ENCODE data around the gene NR1H3.

Gene NR1H3

DNA sequence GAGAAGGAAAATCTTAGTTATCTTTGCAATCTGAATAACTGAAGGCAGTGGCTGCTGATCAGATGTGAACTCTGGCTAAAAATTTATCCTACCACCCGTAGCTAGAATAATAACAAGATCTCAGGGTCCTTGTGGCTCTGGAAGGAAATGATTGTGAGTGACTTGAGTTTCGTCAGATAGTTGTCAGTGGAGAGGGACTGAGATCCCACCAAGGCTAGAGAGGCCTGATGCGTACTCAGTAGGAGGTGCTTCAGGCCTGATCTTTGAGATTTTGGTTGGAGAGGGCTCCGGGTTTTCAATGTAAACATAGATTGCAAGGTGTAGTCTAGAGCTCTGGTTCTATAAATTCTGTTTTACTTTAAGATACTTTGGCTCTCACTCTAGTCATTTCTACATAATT lies 13.5 kb downstream of the NR1H3 start:
- Histone ChIP-seq H4K5ac (ENCODE audit: low read length) (no peak overlapping the region), H3K4ac (ENCODE audit: low read depth, low read length) (no peak overlapping the region), H3K18ac (ENCODE audit: low read length) (no peak overlapping the region), H3K27me3 (ENCODE audit: insufficient read depth, low read length, poor library complexity) (no peaks in the 10 kb centered on the region), H3K4me1 (ENCODE audit: control insufficient read depth, low read depth, low read length) (peaks cover 11% of the 10 kb centered on the region), H3K9ac (ENCODE audit: low read length) (no peak overlapping the region), H3K27ac (ENCODE audit: low read depth, low read length) (no peak overlapping the region), H3K79me2 (ENCODE audit: control insufficient read depth, insufficient read depth, low read length) (peaks cover 12% of the 10 kb centered on the region), H2BK15ac (replicated peaks; ENCODE audit: low read depth) (no peak overlapping the region), H4K8ac (ENCODE audit: low read depth, low read length) (no peak overlapping the region), H2BK120ac (ENCODE audit: low read depth, low read length) (no peak overlapping the region), H3K79me1 (ENCODE audit: low read length) (peaks cover 12% of the 10 kb centered on the region), H2AK5ac (ENCODE audit: low read length) (no peak overlapping the region), H3K36me3 (ENCODE audit: control insufficient read depth, insufficient read depth, low read length) (peaks cover 2% of the 10 kb centered on the region), H3K56ac (ENCODE audit: low read length) (no peak overlapping the region), H3K4me2 (ENCODE audit: low read length) (no peak overlapping the region), H3K23ac (ENCODE audit: low read length) (no peak overlapping the region), H2BK5ac (ENCODE audit: low read length) (no peak overlapping the region), H3K4me3 (ENCODE audit: low read length) (no peak overlapping the region)
- no CpG with 5 or more reads among the region's 4 CpGs for WGBS (ENCODE audit: extremely low coverage, insufficient coverage, low lambda C conversion rate)
- peak; percentile 12 for DNase-seq

GRCh38 chr11:47271961-47272661 lies 14.3 kb downstream of the NR1H3 start:
- H2AK5ac ChIP-seq (ENCODE audit: low read length): no peak overlapping the region
- H3K27ac ChIP-seq (ENCODE audit: low read depth, low read length): no peak overlapping the region
- peaks cover 12% of the 10 kb centered on the region for H3K79me1 ChIP-seq (ENCODE audit: low read length)
- H3K9ac ChIP-seq (ENCODE audit: low read length): no peak overlapping the region
- no peak overlapping the region for H2BK15ac ChIP-seq (replicated peaks; ENCODE audit: low read depth)
- no peak overlapping the region for H2BK5ac ChIP-seq (ENCODE audit: low read length)
- H3K18ac ChIP-seq (ENCODE audit: low read length): no peak overlapping the region
- H4K8ac ChIP-seq (ENCODE audit: low read depth, low read length): no peak overlapping the region
- no peaks in the 10 kb centered on the region for H3K27me3 ChIP-seq (ENCODE audit: insufficient read depth, low read length, poor library complexity)
- no peak overlapping the region for H4K5ac ChIP-seq (ENCODE audit: low read length)
- peaks cover 12% of the 10 kb centered on the region for H3K79me2 ChIP-seq (ENCODE audit: control insufficient read depth, insufficient read depth, low read length)
- DNase-seq: peak; percentile 30
- no peak overlapping the region for H3K23ac ChIP-seq (ENCODE audit: low read length)
- H2BK120ac ChIP-seq (ENCODE audit: low read depth, low read length): no peak overlapping the region
- H3K56ac ChIP-seq (ENCODE audit: low read length): no peak overlapping the region
- no peak overlapping the region for H3K4me3 ChIP-seq (ENCODE audit: low read length)
- no peak overlapping the region for H3K4ac ChIP-seq (ENCODE audit: low read depth, low read length)
- peaks cover 11% of the 10 kb centered on the region for H3K4me1 ChIP-seq (ENCODE audit: control insufficient read depth, low read depth, low read length)
- WGBS (ENCODE audit: extremely low coverage, insufficient coverage, low lambda C conversion rate): no CpG with 5 or more reads among the region's 11 CpGs
- no peak overlapping the region for H3K4me2 ChIP-seq (ENCODE audit: low read length)
- H3K36me3 ChIP-seq (ENCODE audit: control insufficient read depth, insufficient read depth, low read length): peaks cover 2% of the 10 kb centered on the region

- H3K23ac ChIP-seq (ENCODE audit: low read length): no peak overlapping the region
- no peak overlapping the region for H2BK15ac ChIP-seq (replicated peaks; ENCODE audit: low read depth)
- H2BK5ac ChIP-seq (ENCODE audit: low read length): no peak overlapping the region
- H4K5ac ChIP-seq (ENCODE audit: low read length): no peak overlapping the region
- no peak overlapping the region for H3K4me2 ChIP-seq (ENCODE audit: low read length)
- H3K27ac ChIP-seq (ENCODE audit: low read depth, low read length): no peak overlapping the region
- no peak overlapping the region for H3K56ac ChIP-seq (ENCODE audit: low read length)
- no peak overlapping the region for H2BK120ac ChIP-seq (ENCODE audit: low read depth, low read length)
- H3K4me3 ChIP-seq (ENCODE audit: low read length): no peak overlapping the region
- H3K18ac ChIP-seq (ENCODE audit: low read length): no peak overlapping the region
- H3K27me3 ChIP-seq (ENCODE audit: insufficient read depth, low read length, poor library complexity): no peaks in the 10 kb centered on the region
- H2AK5ac ChIP-seq (ENCODE audit: low read length): no peak overlapping the region
- no CpG with 5 or more reads among the region's 1 CpG for WGBS (ENCODE audit: extremely low coverage, insufficient coverage, low lambda C conversion rate)
- no peak overlapping the region for H4K8ac ChIP-seq (ENCODE audit: low read depth, low read length)
- peaks cover 12% of the 10 kb centered on the region for H3K79me1 ChIP-seq (ENCODE audit: low read length)
- H3K36me3 ChIP-seq (ENCODE audit: control insufficient read depth, insufficient read depth, low read length): peaks cover 2% of the 10 kb centered on the region
- no peak for DNase-seq
- H3K4me1 ChIP-seq (ENCODE audit: control insufficient read depth, low read depth, low read length): peaks cover 11% of the 10 kb centered on the region
- no peak overlapping the region for H3K4ac ChIP-seq (ENCODE audit: low read depth, low read length)
- H3K9ac ChIP-seq (ENCODE audit: low read length): no peak overlapping the region
- H3K79me2 ChIP-seq (ENCODE audit: control insufficient read depth, insufficient read depth, low read length): peaks cover 12% of the 10 kb centered on the region
These were observed 14.9 kb downstream of the NR1H3 start for GRCh38 chr11:47272706-47273105.

DNA sequence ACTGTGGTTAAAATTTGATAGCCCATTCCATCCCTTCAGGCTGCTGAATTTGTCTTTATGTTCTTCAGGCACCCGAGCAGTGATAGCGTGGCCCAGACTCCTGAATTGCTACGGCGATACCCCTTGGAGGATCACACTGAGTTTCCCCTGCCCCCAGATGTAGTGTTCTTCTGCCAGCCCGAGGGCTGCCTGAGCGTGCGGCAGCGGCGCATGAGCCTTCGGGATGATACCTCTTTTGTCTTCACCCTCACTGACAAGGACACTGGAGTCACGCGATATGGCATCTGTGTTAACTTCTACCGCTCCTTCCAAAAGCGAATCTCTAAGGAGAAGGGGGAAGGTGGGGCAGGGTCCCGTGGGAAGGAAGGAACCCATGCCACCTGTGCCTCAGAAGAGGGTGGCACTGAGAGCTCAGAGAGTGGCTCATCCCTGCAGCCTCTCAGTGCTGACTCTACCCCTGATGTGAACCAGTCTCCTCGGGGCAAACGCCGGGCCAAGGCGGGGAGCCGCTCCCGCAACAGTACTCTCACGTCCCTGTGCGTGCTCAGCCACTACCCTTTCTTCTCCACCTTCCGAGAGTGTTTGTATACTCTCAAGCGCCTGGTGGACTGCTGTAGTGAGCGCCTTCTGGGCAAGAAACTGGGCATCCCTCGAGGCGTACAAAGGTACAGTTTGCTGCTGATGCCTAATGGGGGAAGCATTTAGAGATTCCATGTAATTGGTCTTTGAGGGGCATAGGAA lies 16.9 kb downstream of the NR1H3 start:
- H3K4me2 ChIP-seq (ENCODE audit: low read length): no peak overlapping the region
- no peak overlapping the region for H4K5ac ChIP-seq (ENCODE audit: low read length)
- no peak overlapping the region for H2BK120ac ChIP-seq (ENCODE audit: low read depth, low read length)
- no peak overlapping the region for H2BK15ac ChIP-seq (replicated peaks; ENCODE audit: low read depth)
- H3K4me3 ChIP-seq (ENCODE audit: low read length): no peak overlapping the region
- H3K4me1 ChIP-seq (ENCODE audit: control insufficient read depth, low read depth, low read length): peaks cover 3% of the 10 kb centered on the region
- no peak overlapping the region for H3K56ac ChIP-seq (ENCODE audit: low read length)
- H3K9ac ChIP-seq (ENCODE audit: low read length): no peak overlapping the region
- no peak overlapping the region for H3K18ac ChIP-seq (ENCODE audit: low read length)
- peaks cover 12% of the 10 kb centered on the region for H3K79me1 ChIP-seq (ENCODE audit: low read length)
- no peak overlapping the region for H2BK5ac ChIP-seq (ENCODE audit: low read length)
- H3K27ac ChIP-seq (ENCODE audit: low read depth, low read length): no peak overlapping the region
- H2AK5ac ChIP-seq (ENCODE audit: low read length): no peak overlapping the region
- peaks cover 12% of the 10 kb centered on the region for H3K79me2 ChIP-seq (ENCODE audit: control insufficient read depth, insufficient read depth, low read length)
- H3K4ac ChIP-seq (ENCODE audit: low read depth, low read length): no peak overlapping the region
- peaks cover 2% of the 10 kb centered on the region for H3K36me3 ChIP-seq (ENCODE audit: control insufficient read depth, insufficient read depth, low read length)
- no peak overlapping the region for H4K8ac ChIP-seq (ENCODE audit: low read depth, low read length)
- no peak for DNase-seq
- no peak overlapping the region for H3K23ac ChIP-seq (ENCODE audit: low read length)
- H3K27me3 ChIP-seq (ENCODE audit: insufficient read depth, low read length, poor library complexity): no peaks in the 10 kb centered on the region
- WGBS (ENCODE audit: extremely low coverage, insufficient coverage, low lambda C conversion rate): no CpG with 5 or more reads among the region's 28 CpGs

DNA sequence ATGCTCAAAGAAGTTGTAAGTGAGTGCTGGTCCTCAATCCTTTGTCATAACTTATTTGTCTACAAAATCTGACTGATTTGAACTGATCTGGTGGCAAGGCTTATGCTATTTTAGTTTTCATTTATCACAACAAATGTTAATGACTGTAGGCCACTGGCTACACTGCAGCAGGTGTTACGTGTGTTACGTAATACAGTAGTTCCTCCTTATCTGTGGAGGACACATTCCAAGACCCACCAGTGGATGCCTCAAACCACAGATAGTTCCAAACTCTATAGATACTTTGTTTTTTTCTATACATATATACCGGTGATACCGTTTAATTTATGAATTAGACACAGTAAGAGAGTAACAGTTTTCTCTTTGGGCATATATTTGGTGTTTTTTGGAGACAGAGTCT lies 19.1 kb downstream of the NR1H3 start:
- H3K9ac ChIP-seq (ENCODE audit: low read length): no peak overlapping the region
- H3K79me2 ChIP-seq (ENCODE audit: control insufficient read depth, insufficient read depth, low read length): peaks cover 5% of the 10 kb centered on the region
- no peak overlapping the region for H3K27ac ChIP-seq (ENCODE audit: low read depth, low read length)
- no CpG with 5 or more reads among the region's 4 CpGs for WGBS (ENCODE audit: extremely low coverage, insufficient coverage, low lambda C conversion rate)
- H3K4me3 ChIP-seq (ENCODE audit: low read length): no peak overlapping the region
- H3K27me3 ChIP-seq (ENCODE audit: insufficient read depth, low read length, poor library complexity): no peaks in the 10 kb centered on the region
- H4K8ac ChIP-seq (ENCODE audit: low read depth, low read length): no peak overlapping the region
- peaks cover 9% of the 10 kb centered on the region for H3K79me1 ChIP-seq (ENCODE audit: low read length)
- H3K56ac ChIP-seq (ENCODE audit: low read length): no peak overlapping the region
- H3K36me3 ChIP-seq (ENCODE audit: control insufficient read depth, insufficient read depth, low read length): peaks cover 2% of the 10 kb centered on the region
- H3K23ac ChIP-seq (ENCODE audit: low read length): no peak overlapping the region
- H2BK120ac ChIP-seq (ENCODE audit: low read depth, low read length): no peak overlapping the region
- DNase-seq: no peak
- H2BK5ac ChIP-seq (ENCODE audit: low read length): no peak overlapping the region
- no peaks in the 10 kb centered on the region for H3K4me1 ChIP-seq (ENCODE audit: control insufficient read depth, low read depth, low read length)
- H3K18ac ChIP-seq (ENCODE audit: low read length): no peak overlapping the region
- H3K4ac ChIP-seq (ENCODE audit: low read depth, low read length): no peak overlapping the region
- H2AK5ac ChIP-seq (ENCODE audit: low read length): no peak overlapping the region
- H3K4me2 ChIP-seq (ENCODE audit: low read length): no peak overlapping the region
- no peak overlapping the region for H2BK15ac ChIP-seq (replicated peaks; ENCODE audit: low read depth)
- H4K5ac ChIP-seq (ENCODE audit: low read length): no peak overlapping the region

Measured in mesendoderm (in vitro differentiated cells).